Stimulated activated CD8-positive, alpha-beta memory T cell treated with anti-CD3 and anti-CD28 coated beads, Interleukin-7, amount 100 ng/mL, for 1 hour (primary cell): ENCODE data around the gene ABHD8.
"Not testable (repeated sequence)": the region's sequence is repeated elsewhere in the genome, so short reads cannot be mapped to it uniquely, and the experiment has no call there.

Experiments used
- DNase-seq, 2 donors: peaks; one replicate each; pipeline ENCODE4 v3.0.0-alpha.2; 2020; ENCODE audit warnings: low read depth in 2 of 2

The ABHD8 gene

GRCh38 chr19:17296976-17297375, 6.2 kb downstream of the ABHD8 start:
- no peak for DNase-seq

- DNase-seq = no peak
Measured at GRCh38 chr19:17296273-17296672, 7.0 kb downstream of the ABHD8 start.

GRCh38 chr19:17295551-17295950, 7.7 kb downstream of the ABHD8 start:
- not testable (repeated sequence) for DNase-seq

- no peak for DNase-seq
Measured at GRCh38 chr19:17294051-17294891, 9.0 kb downstream of the ABHD8 start.

GRCh38 chr19:17293605-17294004, 9.6 kb downstream of the ABHD8 start:
- DNase-seq = no peak

GRCh38 chr19:17292301-17293074, 10.7 kb downstream of the ABHD8 start:
- peak; percentile 59 to 64 for DNase-seq

GRCh38 chr19:17289489-17289888, 13.7 kb downstream of the ABHD8 start:
- DNase-seq = no peak

GRCh38 chr19:17286752-17287151, 16.5 kb downstream of the ABHD8 start:
- DNase-seq = no peak

GRCh38 chr19:17286263-17286662, 17.0 kb downstream of the ABHD8 start:
- no peak for DNase-seq

GRCh38 chr19:17285415-17286135, 17.6 kb downstream of the ABHD8 start:
- DNase-seq = no peak

- no peak for DNase-seq
Measured at GRCh38 chr19:17283504-17283996, 19.7 kb downstream of the ABHD8 start.

GRCh38 chr19:17282488-17283125, 20.6 kb downstream of the ABHD8 start:
- DNase-seq = peak; percentile 54 to 70

- no peak for DNase-seq
Measured at GRCh38 chr19:17281391-17282304, 21.6 kb downstream of the ABHD8 start, which contains the start of gene ANKLE1. Gene ANKLE1, plus strand, starts transcription at chr19:17281901. Its CDS starts 20 bp downstream, at chr19:17281921.

GRCh38 chr19:17279436-17279835, 23.8 kb downstream of the ABHD8 start:
- DNase-seq = no peak

- no peak for DNase-seq
Measured at GRCh38 chr19:17275441-17276175, 27.6 kb downstream of the ABHD8 start.

GRCh38 chr19:17274892-17275291, 28.3 kb downstream of the ABHD8 start:
- not testable (repeated sequence) for DNase-seq

GRCh38 chr19:17268754-17269153, 34.5 kb downstream of the ABHD8 start:
- no peak for DNase-seq

GRCh38 chr19:17266975-17267788, 36.0 kb downstream of the ABHD8 start, which contains the start of gene BABAM1:
Gene BABAM1, plus strand, starts transcription at chr19:17267443. Its CDS starts 1,364 bp downstream, at chr19:17268807.
- DNase-seq = peak; percentile 77 to 80

- DNase-seq = no peak
Measured at GRCh38 chr19:17266589-17266974, 36.6 kb downstream of the ABHD8 start.
